OCI-LY1 (cell line): ENCODE measurements around the gene PTPRG.

ENCODE experiments used
- H2AFZ ChIP-seq: fragments of 200-600 bp; sonication (generic), shearing (Covaris generic); 2 replicates; pipeline ENCODE4 v1.6.0; 2014; ENCODE audit warnings: antibody characterized with exemption, mild to moderate bottlenecking, low read length
- H3F3A ChIP-seq: fragments of 200-600 bp; sonication (generic), shearing (Covaris generic); 2 replicates; pipeline ENCODE4 v1.6.0; 2014; ENCODE audit warnings: mild to moderate bottlenecking, antibody characterized with exemption, low read length, moderate library complexity; ENCODE audit not compliant: insufficient read depth
- H3K27ac ChIP-seq: fragments of 200-600 bp; sonication (generic); 2 replicates; pipeline ENCODE4 v1.5.1; 2014; ENCODE audit warnings: low read length, mixed run types, mild to moderate bottlenecking, low read depth; ENCODE audit not compliant: poor library complexity, severe bottlenecking
- H3K27me3 ChIP-seq: fragments of 200-600 bp; sonication (generic); 2 replicates; pipeline ENCODE4 v1.6.0; 2014; ENCODE audit warnings: antibody characterized with exemption, mild to moderate bottlenecking, low read length, moderate library complexity; ENCODE audit not compliant: insufficient read depth
- H3K36me3 ChIP-seq: fragments of 200-600 bp; sonication (generic); 2 replicates; pipeline ENCODE4 v1.6.1; 2014; ENCODE audit warnings: mild to moderate bottlenecking, antibody characterized with exemption, low read length, moderate library complexity, mixed read lengths; ENCODE audit not compliant: insufficient read depth
- H3K4me1 ChIP-seq: fragments of 200-600 bp; sonication (generic); 2 replicates; pipeline ENCODE4 v1.5.1; 2014; ENCODE audit warnings: mild to moderate bottlenecking, low read length, moderate library complexity; ENCODE audit not compliant: insufficient read depth, severe bottlenecking
- H3K4me2 ChIP-seq: fragments of 200-600 bp; sonication (generic), shearing (Covaris generic); 2 replicates; pipeline ENCODE4 v1.6.1; 2014; ENCODE audit warnings: low read length
- H3K4me3 ChIP-seq: fragments of 200-600 bp; sonication (generic); 2 replicates; pipeline ENCODE4 v1.5.1; 2014; ENCODE audit warnings: low read length, low read depth, mild to moderate bottlenecking, mixed read lengths; ENCODE audit not compliant: poor library complexity, severe bottlenecking
- H3K79me2 ChIP-seq: fragments of 200-600 bp; shearing (Covaris generic); 2 replicates; pipeline ENCODE4 v1.6.1; 2016; ENCODE audit warnings: mixed run types, low read length, mixed read lengths; ENCODE audit not compliant: insufficient read depth
- H3K9ac ChIP-seq: fragments of 200-600 bp; sonication (generic), shearing (Covaris generic); 2 replicates; pipeline ENCODE4 v1.6.1; 2014; ENCODE audit warnings: mild to moderate bottlenecking, low read length, mixed read lengths
- H3K9me2 ChIP-seq: fragments of 200-600 bp; sonication (generic), shearing (Covaris generic); 2 replicates; pipeline ENCODE4 v1.6.1; 2014; ENCODE audit warnings: low read depth, mild to moderate bottlenecking, low read length, mixed read lengths
- H3K9me3 ChIP-seq: fragments of 200-600 bp; shearing (Covaris generic); 2 replicates; pipeline ENCODE4 v1.6.1; 2014; ENCODE audit warnings: low read length, mixed read lengths
- H4K20me1 ChIP-seq: fragments of 200-600 bp; sonication (generic), shearing (Covaris generic); 2 replicates; pipeline ENCODE4 v1.6.0; 2016; ENCODE audit warnings: mild to moderate bottlenecking, low read length; ENCODE audit not compliant: insufficient read depth
- CTCF ChIP-seq: fragments of 200-600 bp; sonication (generic), shearing (Covaris generic); IDR thresholded peaks from 2 replicates; pipeline ENCODE4 v1.5.1; 2017; ENCODE audit warnings: mild to moderate bottlenecking, antibody characterized with exemption, low read length, moderate library complexity, mixed read lengths
- EZH2 ChIP-seq: fragments of 200-600 bp; sonication (generic), shearing (Covaris generic); IDR thresholded peaks from 2 replicates; pipeline ENCODE4 v1.8.0; 2017; ENCODE audit warnings: borderline replicate concordance, mixed run types, mild to moderate bottlenecking, antibody characterized with exemption, low read length, moderate library complexity, mixed read lengths

The PTPRG gene

GRCh38 chr3:62203561-62203960 lies 642.2 kb downstream of the PTPRG start:
- no peaks in the 10 kb centered on the region for H3K27me3 ChIP-seq
- TF ChIP-seq CTCF (no peak), EZH2 (no peak)
- no peak overlapping the region for H2AFZ ChIP-seq
- no peaks in the 10 kb centered on the region for H3K79me2 ChIP-seq
- H3K9me2 ChIP-seq: no peaks in the 10 kb centered on the region
- H3K4me3 ChIP-seq: no peak overlapping the region
- no peaks in the 10 kb centered on the region for H3K4me1 ChIP-seq
- H3K9ac ChIP-seq: no peak overlapping the region
- no peak overlapping the region for H3K4me2 ChIP-seq
- no peaks in the 10 kb centered on the region for H3K9me3 ChIP-seq
- no peaks in the 10 kb centered on the region for H4K20me1 ChIP-seq
- H3F3A ChIP-seq: no peaks in the 10 kb centered on the region
- no peaks in the 10 kb centered on the region for H3K36me3 ChIP-seq
- no peak overlapping the region for H3K27ac ChIP-seq

- no peaks in the 10 kb centered on the region for H3K27me3 ChIP-seq
- no peaks in the 10 kb centered on the region for H3K36me3 ChIP-seq
- H4K20me1 ChIP-seq: no peaks in the 10 kb centered on the region
- no peak overlapping the region for H3K4me3 ChIP-seq
- TF ChIP-seq CTCF (no peak), EZH2 (no peak)
- no peak overlapping the region for H3K9ac ChIP-seq
- no peak overlapping the region for H3K27ac ChIP-seq
- no peaks in the 10 kb centered on the region for H3K9me2 ChIP-seq
- no peaks in the 10 kb centered on the region for H3F3A ChIP-seq
- H3K4me2 ChIP-seq: no peak overlapping the region
- no peaks in the 10 kb centered on the region for H3K4me1 ChIP-seq
- no peaks in the 10 kb centered on the region for H3K9me3 ChIP-seq
- H2AFZ ChIP-seq: no peak overlapping the region
- no peaks in the 10 kb centered on the region for H3K79me2 ChIP-seq
Measured at GRCh38 chr3:62207197-62207596, 645.8 kb downstream of the PTPRG start.

- H3K4me3 ChIP-seq: no peak overlapping the region
- no peaks in the 10 kb centered on the region for H3K27me3 ChIP-seq
- no peak overlapping the region for H3K9ac ChIP-seq
- H2AFZ ChIP-seq: no peak overlapping the region
- H3F3A ChIP-seq: no peaks in the 10 kb centered on the region
- no peak overlapping the region for H3K27ac ChIP-seq
- no peaks in the 10 kb centered on the region for H3K4me1 ChIP-seq
- no peak overlapping the region for H3K4me2 ChIP-seq
- H3K9me3 ChIP-seq: no peaks in the 10 kb centered on the region
- H4K20me1 ChIP-seq: no peaks in the 10 kb centered on the region
- H3K36me3 ChIP-seq: no peaks in the 10 kb centered on the region
- H3K79me2 ChIP-seq: no peaks in the 10 kb centered on the region
- TF ChIP-seq EZH2 (no peak), CTCF (no peak)
- H3K9me2 ChIP-seq: no peaks in the 10 kb centered on the region
Measured at GRCh38 chr3:62208385-62208784, 647.0 kb downstream of the PTPRG start.
